K562 (cell line): ENCODE results near the gene ULBP1. TPM values are rescaled to one million over a fixed set of nuclear protein-coding genes. Genes with fewer than 3 reads are reported as not detected.

Experiments used
- ATAC-seq: fragments of 200-7000 bp; cut with Tn5 transposase; 3 replicates; pipeline ENCODE4 v1.9.1; 2020; ENCODE audit warnings: moderate library complexity
- BruUV-seq: library from RNA; stranded (reverse); fragments of 400-500 nt; replicated peaks from 2 replicates; lab custom pipeline; 2021; lab: Mats Ljungman, UMichigan
- CTCF ChIA-PET: fragments of 300-600 bp; formaldehyde crosslinking; extraction: SDS; loops from one replicate; lab custom pipeline; 2021; ENCODE audit warnings: low intra/inter-chr PET ratio; lab: Yijun Ruan, JAX
- POLR2A ChIA-PET: fragments of 300-600, 350-650 bp; sonication (Branson Sonifier 250); formaldehyde crosslinking; extraction: SDS; loops from one replicate; lab custom pipeline; 2021; ENCODE audit warnings: antibody characterized with exemption, inconsistent platforms; lab: Yijun Ruan, JAX
- DNase-seq, 4 experiments: peaks; one replicate each; pipeline versions ENCODE4 v3.0.0 to v3.0.0-alpha.2; 2011 to 2018; ENCODE audit warnings: low spot score in 3 of 4, mixed read lengths in 3 of 4; ENCODE audit errors: extremely low read depth in 1 of 4
- FAIRE-seq: peaks from 2 replicates; lab custom pipeline; 2011; peaks lifted over from hg19 to GRCh38; lab: Jason Lieb, UNC
- H2AFZ ChIP-seq: 2 replicates; pipeline ENCODE4 v1.6.0; 2011; ENCODE audit warnings: low read depth, low read length, control low read depth, inconsistent platforms
- H3K27ac ChIP-seq: fragments of 200-600 bp; 3 replicates; pipeline ENCODE4 v1.8.0; 2011; ENCODE audit warnings: low read depth, mild to moderate bottlenecking, control low read depth, inconsistent platforms, low read length, moderate library complexity, mixed read lengths; ENCODE audit errors: extremely low read depth
- H3K27me3 ChIP-seq, 2 experiments: fragments of 300-600 bp in 1 of 2; 2 replicates in 1 of 2; 3 replicates in 1 of 2; pipeline versions ENCODE4 v1.6.0 to v1.8.0; 2011; ENCODE audit warnings: inconsistent platforms in 2 of 2, low read length in 2 of 2, mild to moderate bottlenecking in 1 of 2, mixed read lengths in 1 of 2, moderate library complexity in 1 of 2; ENCODE audit not compliant: control insufficient read depth in 2 of 2, insufficient read depth in 2 of 2
- H3K36me3 ChIP-seq: fragments of 300-600 bp; 3 replicates; pipeline ENCODE4 v1.8.0; 2011; ENCODE audit warnings: mild to moderate bottlenecking, low read length, inconsistent platforms; ENCODE audit not compliant: control insufficient read depth, insufficient read depth
- H3K4me1 ChIP-seq, 2 experiments: fragments of 200-600 bp in 1 of 2; replicated peaks in 1 of 2; 2 replicates in 1 of 2; 3 replicates in 1 of 2; pipeline versions ENCODE4 v1.5.1 to v1.8.0; 2011; ENCODE audit warnings: inconsistent platforms in 2 of 2, low read length in 2 of 2, mild to moderate bottlenecking in 1 of 2, mixed read lengths in 1 of 2, moderate library complexity in 1 of 2; ENCODE audit not compliant: control insufficient read depth in 2 of 2, insufficient read depth in 2 of 2
- H3K4me2 ChIP-seq: 2 replicates; pipeline ENCODE4 v1.6.1; 2011; ENCODE audit warnings: low read length, control low read depth, inconsistent platforms, mixed read lengths; ENCODE audit not compliant: insufficient read depth
- H3K4me3 ChIP-seq: fragments of 200-600 bp; sonication (generic), shearing (Covaris generic); 2 replicates; pipeline ENCODE4 v1.5.1; 2016; ENCODE audit warnings: control low read depth, inconsistent platforms
- H3K79me2 ChIP-seq: fragments of 200-600 bp; 3 replicates; pipeline ENCODE4 v1.8.0; 2011; ENCODE audit warnings: low read length, inconsistent platforms; ENCODE audit not compliant: control insufficient read depth, insufficient read depth
- H3K9ac ChIP-seq, 2 experiments: 2 replicates each; pipeline versions ENCODE4 v1.6.0 to v1.6.1; 2011; ENCODE audit warnings: low read depth in 2 of 2, low read length in 2 of 2, control low read depth in 1 of 2, inconsistent platforms in 1 of 2, mild to moderate bottlenecking in 1 of 2, mixed read lengths in 1 of 2; ENCODE audit not compliant: insufficient read depth in 1 of 2
- H3K9me1 ChIP-seq: one replicate; pipeline ENCODE4 v1.6.0; 2011; ENCODE audit warnings: inconsistent platforms, mild to moderate bottlenecking, low read length, moderate library complexity; ENCODE audit not compliant: control insufficient read depth, insufficient read depth
- H3K9me3 ChIP-seq: replicated peaks from 2 replicates; pipeline ENCODE4 v1.5.1; 2011; ENCODE audit warnings: low read depth, low read length, inconsistent platforms; ENCODE audit not compliant: control insufficient read depth, insufficient read depth
- H4K20me1 ChIP-seq: replicated peaks from 2 replicates; pipeline ENCODE4 v1.6.1; 2011; ENCODE audit warnings: low read length, inconsistent platforms, mixed read lengths; ENCODE audit not compliant: control insufficient read depth, insufficient read depth
- ATF2 ChIP-seq: sonication (generic); formaldehyde crosslinking; IDR thresholded peaks from 2 replicates; pipeline ENCODE4 v1.8.1; 2022; ENCODE audit warnings: missing genetic modification reagents
- BRF2 ChIP-seq: IDR thresholded peaks from 3 replicates; pipeline ENCODE4 v1.6.1; 2011; ENCODE audit warnings: borderline replicate concordance, mild to moderate bottlenecking; ENCODE audit not compliant: insufficient read length, insufficient read depth
- CUX1 ChIP-seq: fragments of 200-800 bp; sonication (Bioruptor generic); IDR thresholded peaks from 2 replicates; pipeline ENCODE4 v1.6.1; 2016; ENCODE audit warnings: missing genetic modification characterization, missing compliant biosample characterization
- ELF2 ChIP-seq: fragments of 250-450 bp; sonication (Bioruptor Pico); IDR thresholded peaks from 2 replicates; pipeline ENCODE4 v1.5.0; 2021; ENCODE audit warnings: mild to moderate bottlenecking
- FOS ChIP-seq: IDR thresholded peaks from 3 replicates; pipeline ENCODE4 v1.6.1; 2011; ENCODE audit not compliant: insufficient read length; ENCODE audit errors: extremely low read depth
- FOXM1 ChIP-seq, 2 experiments: fragments of 450-650 bp in 1 of 2; sonication (generic) in 1 of 2; formaldehyde crosslinking in 1 of 2; IDR thresholded peaks; 2 replicates each; pipeline versions ENCODE4 v1.6.1 to v1.9.0; 2017 to 2022; ENCODE audit warnings: low read depth in 2 of 2, mild to moderate bottlenecking in 2 of 2, missing genetic modification reagents in 1 of 2, moderate library complexity in 1 of 2
- HCFC1 ChIP-seq: IDR thresholded peaks from 2 replicates; pipeline ENCODE4 v1.6.1; 2012; ENCODE audit warnings: low read depth, low read length, improper control_type of control experiment
- SMC3 ChIP-seq: conservative IDR thresholded peaks from 2 replicates; pipeline ENCODE4 v1.6.1; 2011; ENCODE audit warnings: low read depth, low read length, improper control_type of control experiment; ENCODE audit not compliant: insufficient read depth
- SNRNP70 ChIP-seq: fragments of 200-400 bp; formaldehyde crosslinking; optimal IDR thresholded peaks from 2 replicates; pipeline ENCODE3; 2017; ENCODE audit warnings: low read depth, low read length
- SREBF2 ChIP-seq: sonication (generic); formaldehyde crosslinking; IDR thresholded peaks from 2 replicates; pipeline ENCODE4 v1.4.0; 2020; ENCODE audit warnings: mild to moderate bottlenecking, missing genetic modification reagents
- XRCC3 ChIP-seq: fragments of 450-650 bp; IDR thresholded peaks from 2 replicates; pipeline ENCODE4 v1.6.1; 2017; ENCODE audit warnings: mild to moderate bottlenecking, moderate library complexity
- ZNF778 ChIP-seq: fragments of 450-650 bp; formaldehyde crosslinking; IDR thresholded peaks from 2 replicates; pipeline ENCODE4 v1.4.0; 2020; ENCODE audit warnings: mild to moderate bottlenecking, moderate library complexity
- WGBS: fragments of 100-300 bp; shearing (Covaris generic); methylation state at CpG from one replicate; pipeline ENCODE4 v1.1.6; 2016; ENCODE audit warnings: low coverage, mixed read lengths; ENCODE audit not compliant: insufficient coverage; ENCODE audit errors: missing lambda C conversion rate; 5-methylcytosine and 5-hydroxymethylcytosine counted together
- in situ Hi-C: fragments of 300-500 bp; cut with MboI; formaldehyde crosslinking; loops from 4 replicates; pipeline ENCODE4 v1.15.0; 2018; ENCODE audit warnings: inconsistent platforms, mixed read lengths
- intact Hi-C: fragments of 100-400 bp; cut with micrococcal nuclease; formaldehyde crosslinking; loops from 2 replicates; pipeline ENCODE4 v1.14.2; 2022
- polyA plus RNA-seq, 8 experiments: library from polyadenylated mRNA; depleted of rRNA in 4 of 8; stranded (reverse) in 5 of 8; unstranded in 3 of 8; fragments of >200 nt; fragmentation: Nextera tagmentation in 2 of 8; fragmentation: Illumina TruSeq in 1 of 8; extraction: Ambion mirVana in 2 of 8; extraction: Trizol in 1 of 8; gene quantifications; 2 replicates each; pipeline versions ENCODE4 v1.2.1 to v1.2.3, GENCODE V29; 2011 to 2014; ENCODE audit warnings: inconsistent platforms in 1 of 8, missing spikeins in 1 of 8
- total RNA-seq, 7 experiments: library from RNA; depleted of rRNA in 6 of 7; stranded (reverse); fragments of >200 nt in 6 of 7; fragmentation: Illumina TruSeq in 2 of 7; extraction: Trizol in 2 of 7; gene quantifications; 2 replicates each; pipeline versions ENCODE4 v1.2.1 to v1.2.3, GENCODE V29; 2011 to 2021; ENCODE audit warnings: low replicate concordance in 1 of 7

Gene ULBP1
- total and polyA plus RNA-seq, 9 of the 15 experiments (the other 6 are each of a cell fraction or from before 2014, with no cell fraction given) = 0.33 to 6.0 (median 2.5) TPM

GRCh38 chr6:149924933-149925252 lies 38.9 kb upstream of the ULBP1 start:
- Histone ChIP-seq H3K36me3 (no peaks in the 10 kb centered on the region), H3K79me2 (no peaks in the 10 kb centered on the region), H3K9me3 (no peaks in the 10 kb centered on the region), H3K9me1 (no peaks in the 10 kb centered on the region), H3K27me3 (peaks cover 16 to 54% of the 10 kb centered on the region in 2 experiments; a peak in 4 of 5 replicates), H3K4me2 (no peak overlapping the region), H3K4me3 (no peak overlapping the region), H2AFZ (peak overlapping the region; percentile 93; the same call in 1 of the 2 replicates), H3K9ac (no peak overlapping the region; a peak in 1 of 4 replicates), H3K4me1 (peaks cover 0 to 26% of the 10 kb centered on the region in 2 experiments; a peak in 3 of 5 replicates), H4K20me1 (no peaks in the 10 kb centered on the region), H3K27ac (no peak overlapping the region)
- TF ChIP-seq ZNF778 (CRISPR knock-in tag) (no peak), BRF2 (no peak), FOS (no peak), SREBF2 (no peak), ELF2 (no peak), SMC3 (no peak), SNRNP70 (no peak), ATF2 (no peak), XRCC3 (no peak), CUX1 (no peak), HCFC1 (no peak), FOXM1 (IDR thresholded peaks at IDR 0.05; ENCODE audit: low read depth) (no peak), FOXM1 (CRISPR knock-in tag; IDR thresholded peaks at IDR 0.05; ENCODE audit: low read depth) (no peak)
- ChIA-PET CTCF (interaction anchor here (1.6 to 2.9 kb wide), 3 partner anchors 84 to 90 kb away, joined by 6 to 23 read pairs (median 15); no protein-coding TSS in a partner anchor), POLR2A (interaction anchor here (1.0 to 1.1 kb wide), 2 partner anchors 11 to 13 kb away, joined by 3 read pairs; no protein-coding TSS in a partner anchor)
- in situ Hi-C loops (loop anchor here (5.0 to 25.0 kb wide), 3 partner anchors 83 to 888 kb away; no protein-coding TSS in a partner anchor), intact Hi-C loops (loop anchor here (5.0 kb wide), 3 partner anchors 203 to 898 kb away; partner anchors contain the start of gene GINM1)
- DNase-seq (no peak), ATAC-seq (no peak), FAIRE-seq (no peak)
- BruUV-seq = no TSS peak
- WGBS = 29% methylated on average over 4 of the region's 4 CpGs
